Measurements from ENCODE around the gene CHST3.

Gene CHST3

DNA sequence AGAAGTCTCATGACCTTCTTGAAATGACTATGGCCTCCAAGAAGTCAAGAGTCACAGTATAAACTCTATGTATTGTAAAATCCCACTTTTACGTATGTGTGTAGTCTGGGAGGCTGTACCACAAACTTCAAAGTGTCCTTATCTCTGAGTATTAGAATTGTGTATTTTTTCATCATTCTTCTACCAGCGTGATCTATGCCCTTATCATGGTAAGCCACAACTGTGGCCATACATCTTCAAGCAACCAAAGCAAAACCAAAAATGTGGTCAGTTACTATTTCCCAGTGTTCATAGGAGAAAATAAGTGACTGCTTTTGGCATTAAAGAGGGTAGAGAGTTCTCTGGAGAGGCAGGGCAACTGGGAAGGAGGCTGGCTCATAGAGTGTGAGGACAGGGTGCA is 81.4 kb downstream of the CHST3 start:
- TF ChIP-seq, protein P1, sequence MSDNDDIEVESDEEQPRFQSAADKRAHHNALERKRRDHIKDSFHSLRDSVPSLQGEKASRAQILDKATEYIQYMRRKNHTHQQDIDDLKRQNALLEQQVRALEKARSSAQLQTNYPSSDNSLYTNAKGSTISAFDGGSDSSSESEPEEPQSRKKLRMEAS (IDR thresholded peaks at IDR 0.05; ENCODE audit: low read depth, low read length) = no peak
- TF ChIP-seq, protein P2, sequence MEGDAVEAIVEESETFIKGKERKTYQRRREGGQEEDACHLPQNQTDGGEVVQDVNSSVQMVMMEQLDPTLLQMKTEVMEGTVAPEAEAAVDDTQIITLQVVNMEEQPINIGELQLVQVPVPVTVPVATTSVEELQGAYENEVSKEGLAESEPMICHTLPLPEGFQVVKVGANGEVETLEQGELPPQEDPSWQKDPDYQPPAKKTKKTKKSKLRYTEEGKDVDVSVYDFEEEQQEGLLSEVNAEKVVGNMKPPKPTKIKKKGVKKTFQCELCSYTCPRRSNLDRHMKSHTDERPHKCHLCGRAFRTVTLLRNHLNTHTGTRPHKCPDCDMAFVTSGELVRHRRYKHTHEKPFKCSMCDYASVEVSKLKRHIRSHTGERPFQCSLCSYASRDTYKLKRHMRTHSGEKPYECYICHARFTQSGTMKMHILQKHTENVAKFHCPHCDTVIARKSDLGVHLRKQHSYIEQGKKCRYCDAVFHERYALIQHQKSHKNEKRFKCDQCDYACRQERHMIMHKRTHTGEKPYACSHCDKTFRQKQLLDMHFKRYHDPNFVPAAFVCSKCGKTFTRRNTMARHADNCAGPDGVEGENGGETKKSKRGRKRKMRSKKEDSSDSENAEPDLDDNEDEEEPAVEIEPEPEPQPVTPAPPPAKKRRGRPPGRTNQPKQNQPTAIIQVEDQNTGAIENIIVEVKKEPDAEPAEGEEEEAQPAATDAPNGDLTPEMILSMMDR (IDR thresholded peaks at IDR 0.05; ENCODE audit: low read depth, low read length) = no peak
- no peak for TF ChIP-seq POLR2A (IDR thresholded peaks at IDR 0.05; ENCODE audit: extremely low read depth, insufficient read length)
- TF ChIP-seq MYC (IDR thresholded peaks at IDR 0.05; ENCODE audit: low read depth, low read length) = no peak
- no peak for DNase-seq (ENCODE audit: low read depth)
- H3K4me3 ChIP-seq (ENCODE audit: low read depth, low read length) = no peak overlapping the region

DNA sequence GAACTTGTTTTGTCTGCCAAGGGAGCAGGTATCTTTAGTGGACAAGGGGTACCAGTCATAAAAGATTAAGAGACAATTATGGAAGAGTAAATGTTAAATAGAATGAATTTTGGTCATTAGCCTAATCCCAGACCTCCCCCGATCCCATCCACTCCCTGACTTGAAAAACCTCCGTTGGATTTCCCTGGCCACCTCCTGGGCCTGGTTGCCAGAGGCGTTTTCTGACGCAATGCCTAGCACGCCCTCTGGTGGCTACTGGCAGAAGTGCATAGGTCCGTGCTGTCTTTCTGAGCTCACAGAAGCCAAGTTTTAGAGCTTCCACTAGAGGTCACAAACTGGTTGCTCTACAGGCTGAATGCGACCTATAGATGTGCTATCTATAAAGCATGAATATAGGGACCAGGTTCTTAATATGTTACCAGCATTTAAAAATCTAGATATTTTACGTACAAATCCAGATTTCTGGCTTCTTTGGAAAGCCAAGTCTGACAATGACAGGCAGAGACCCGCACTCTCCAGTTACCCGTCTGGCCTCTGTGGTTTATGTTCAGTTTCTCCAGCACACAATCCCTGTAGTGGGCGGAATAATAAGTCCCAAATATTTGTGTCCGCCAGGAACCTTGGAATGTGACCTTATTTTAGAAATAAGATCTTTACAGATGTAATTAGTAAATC is 84.4 kb downstream of the CHST3 start:
- TF ChIP-seq POLR2A (IDR thresholded peaks at IDR 0.05; ENCODE audit: extremely low read depth, insufficient read length) = no peak
- TF ChIP-seq, protein P2 (IDR thresholded peaks at IDR 0.05; ENCODE audit: low read depth, low read length) = peak; percentile 100
- TF ChIP-seq MYC (IDR thresholded peaks at IDR 0.05; ENCODE audit: low read depth, low read length) = peak; percentile 70
- TF ChIP-seq, protein P1 (IDR thresholded peaks at IDR 0.05; ENCODE audit: low read depth, low read length) = peak; percentile 46; the same call in 1 of the 2 replicates
- peak; percentile 92 for DNase-seq (ENCODE audit: low read depth)
- H3K4me3 ChIP-seq (ENCODE audit: low read depth, low read length) = no peak overlapping the region

DNA sequence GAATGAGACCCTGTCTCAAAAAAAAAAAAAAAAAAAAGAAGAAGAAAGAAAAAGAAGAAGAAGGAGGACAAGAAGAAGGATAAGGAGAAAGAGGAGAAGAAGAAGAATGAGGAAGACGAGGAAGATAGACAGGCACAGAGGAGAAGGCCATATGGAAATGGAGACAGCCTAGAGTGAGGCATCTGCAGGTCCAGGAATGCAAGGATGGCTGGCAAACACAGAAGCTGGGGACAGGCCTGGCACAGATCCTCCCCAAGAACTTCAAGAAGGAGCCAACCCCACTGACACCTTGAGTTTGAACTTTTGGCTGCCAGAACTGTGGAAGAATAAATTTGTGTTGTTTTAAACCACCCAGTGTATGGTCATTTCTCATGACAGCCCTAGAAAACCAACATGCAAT is 85.3 kb downstream of the CHST3 start:
- DNase-seq (ENCODE audit: low read depth) = no peak
- no peak overlapping the region for H3K4me3 ChIP-seq (ENCODE audit: low read depth, low read length)
- no peak for TF ChIP-seq POLR2A (IDR thresholded peaks at IDR 0.05; ENCODE audit: extremely low read depth, insufficient read length)
- TF ChIP-seq, protein P2 (IDR thresholded peaks at IDR 0.05; ENCODE audit: low read depth, low read length) = no peak

DNA sequence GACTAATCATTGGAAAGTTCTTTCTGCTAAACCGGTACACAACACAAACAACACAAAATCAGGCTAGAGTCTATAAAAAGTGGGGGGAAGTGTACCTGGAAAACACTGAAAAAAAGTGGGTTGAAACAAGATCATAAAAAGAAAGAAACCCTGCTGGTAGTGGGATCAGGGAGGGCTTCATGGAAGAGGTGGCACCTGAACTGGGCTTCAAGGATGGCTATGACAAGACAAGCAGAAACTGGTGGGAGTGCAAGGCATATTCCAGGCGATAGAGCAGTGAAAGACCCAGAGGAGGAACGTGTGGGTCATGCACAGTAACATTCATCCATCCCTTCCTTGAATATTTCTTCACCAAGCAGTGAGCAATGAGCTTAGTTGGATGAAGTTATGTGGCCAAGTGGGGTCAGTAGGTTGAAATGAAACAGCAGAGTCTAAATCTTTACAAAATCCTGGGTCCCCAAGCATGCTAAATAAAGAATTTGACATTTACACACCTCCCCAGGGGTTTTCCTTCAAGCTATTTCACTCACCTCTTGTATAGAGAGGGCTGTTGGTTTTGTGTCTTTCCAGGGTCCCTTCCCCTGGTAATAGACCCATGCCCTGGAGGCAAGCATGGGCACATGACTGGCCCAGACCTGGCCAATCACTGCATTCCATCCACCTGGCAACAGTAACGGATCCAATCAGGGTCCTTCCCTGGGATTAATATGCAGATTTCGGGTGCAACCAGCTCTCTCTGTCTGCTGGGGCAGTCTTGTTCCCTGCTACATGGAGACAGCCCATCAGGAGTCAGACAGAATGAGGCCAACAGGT is 86.0 kb downstream of the CHST3 start:
- DNase-seq (ENCODE audit: low read depth) = no peak
- TF ChIP-seq, protein P2 (IDR thresholded peaks at IDR 0.05; ENCODE audit: low read depth, low read length) = no peak
- TF ChIP-seq, protein P1 (IDR thresholded peaks at IDR 0.05; ENCODE audit: low read depth, low read length) = no peak
- TF ChIP-seq MYC (IDR thresholded peaks at IDR 0.05; ENCODE audit: low read depth, low read length) (no peak), POLR2A (IDR thresholded peaks at IDR 0.05; ENCODE audit: extremely low read depth, insufficient read length) (no peak)
- no peak overlapping the region for H3K4me3 ChIP-seq (ENCODE audit: low read depth, low read length)

DNA sequence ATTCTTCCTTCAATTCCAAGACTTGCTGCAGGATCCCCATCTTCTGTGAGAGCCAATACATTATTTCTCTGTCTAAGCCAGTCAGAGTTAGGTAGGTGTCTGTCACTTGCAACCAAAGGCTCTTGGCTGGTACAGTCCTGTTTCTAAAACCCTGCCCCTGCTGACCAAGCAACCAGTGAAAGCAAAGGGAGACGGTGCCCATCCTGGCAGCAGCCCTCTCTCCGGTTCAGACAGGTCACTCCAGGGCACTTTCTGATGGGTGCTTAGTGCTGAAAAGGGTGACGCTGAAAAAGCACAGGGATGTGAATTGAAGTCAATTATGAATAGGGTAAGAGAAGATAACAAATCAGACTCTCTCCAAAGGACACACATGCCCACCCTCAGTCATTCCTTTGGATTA is 86.7 kb downstream of the CHST3 start:
- no peak overlapping the region for H3K4me3 ChIP-seq (ENCODE audit: low read depth, low read length)
- DNase-seq (ENCODE audit: low read depth) = no peak
- TF ChIP-seq MYC (IDR thresholded peaks at IDR 0.05; ENCODE audit: low read depth, low read length) (no peak), POLR2A (IDR thresholded peaks at IDR 0.05; ENCODE audit: extremely low read depth, insufficient read length) (no peak)
- TF ChIP-seq, protein P2 (IDR thresholded peaks at IDR 0.05; ENCODE audit: low read depth, low read length) = no peak
- TF ChIP-seq, protein P1 (IDR thresholded peaks at IDR 0.05; ENCODE audit: low read depth, low read length) = no peak

Measured in NB4 (cell line).